ENCODE results near the gene PHF21B.

Gene PHF21B

GRCh38 chr22:45051419-45051818 lies 41.6 kb upstream of the PHF21B start:
- TF ChIP-seq, protein P1, sequence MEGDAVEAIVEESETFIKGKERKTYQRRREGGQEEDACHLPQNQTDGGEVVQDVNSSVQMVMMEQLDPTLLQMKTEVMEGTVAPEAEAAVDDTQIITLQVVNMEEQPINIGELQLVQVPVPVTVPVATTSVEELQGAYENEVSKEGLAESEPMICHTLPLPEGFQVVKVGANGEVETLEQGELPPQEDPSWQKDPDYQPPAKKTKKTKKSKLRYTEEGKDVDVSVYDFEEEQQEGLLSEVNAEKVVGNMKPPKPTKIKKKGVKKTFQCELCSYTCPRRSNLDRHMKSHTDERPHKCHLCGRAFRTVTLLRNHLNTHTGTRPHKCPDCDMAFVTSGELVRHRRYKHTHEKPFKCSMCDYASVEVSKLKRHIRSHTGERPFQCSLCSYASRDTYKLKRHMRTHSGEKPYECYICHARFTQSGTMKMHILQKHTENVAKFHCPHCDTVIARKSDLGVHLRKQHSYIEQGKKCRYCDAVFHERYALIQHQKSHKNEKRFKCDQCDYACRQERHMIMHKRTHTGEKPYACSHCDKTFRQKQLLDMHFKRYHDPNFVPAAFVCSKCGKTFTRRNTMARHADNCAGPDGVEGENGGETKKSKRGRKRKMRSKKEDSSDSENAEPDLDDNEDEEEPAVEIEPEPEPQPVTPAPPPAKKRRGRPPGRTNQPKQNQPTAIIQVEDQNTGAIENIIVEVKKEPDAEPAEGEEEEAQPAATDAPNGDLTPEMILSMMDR (IDR thresholded peaks at IDR 0.05; ENCODE audit: extremely low read depth, missing control alignments): no peak

DNA sequence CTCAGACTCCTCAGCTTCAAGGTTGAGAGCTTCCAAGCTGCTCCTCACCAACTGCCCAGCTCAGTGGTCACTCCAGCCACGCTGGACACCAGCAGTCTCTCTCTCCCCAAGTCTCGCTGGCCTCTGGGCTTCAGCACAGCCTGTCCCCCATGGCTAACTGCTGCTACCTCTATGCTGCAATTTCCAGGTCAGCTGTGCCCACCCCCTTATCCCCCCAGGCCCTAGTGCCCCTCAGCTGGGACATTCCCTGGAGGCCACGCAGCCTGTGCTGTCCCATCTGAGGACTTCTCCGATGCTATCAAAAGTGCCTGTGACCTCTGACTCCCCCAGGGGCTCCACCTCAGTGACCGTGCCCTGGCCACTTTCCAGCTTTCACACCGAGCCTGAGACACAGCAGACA lies 37.5 kb upstream of the PHF21B start:
- DNase-seq (ENCODE audit: low spot score): no peak
- TF ChIP-seq, protein P1 (IDR thresholded peaks at IDR 0.05; ENCODE audit: extremely low read depth, missing control alignments): no peak

More at GRCh38 chr22:45051419-45051818, 41.6 kb upstream of the PHF21B start:
- no peak for DNase-seq (ENCODE audit: low spot score)

DNA sequence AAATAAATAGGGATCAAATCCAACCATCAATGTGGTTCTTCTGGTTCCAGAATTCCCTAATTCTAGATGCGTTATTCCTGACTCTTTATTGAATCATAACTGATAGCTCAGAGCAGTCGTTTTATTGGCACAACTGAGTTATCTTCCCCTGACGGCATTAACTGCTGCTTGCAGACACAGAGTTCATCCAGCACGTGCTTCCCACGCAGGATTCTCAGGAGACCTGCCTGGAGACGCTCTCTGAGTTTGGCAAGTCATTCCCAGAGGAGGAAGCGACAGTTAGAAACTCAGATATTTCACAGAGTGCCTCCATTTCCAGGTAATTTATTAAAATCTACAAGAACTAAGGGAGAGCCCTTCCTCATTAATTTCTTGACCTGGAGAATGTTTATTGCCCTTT lies 35.4 kb upstream of the PHF21B start:
- TF ChIP-seq, protein P1 (IDR thresholded peaks at IDR 0.05; ENCODE audit: extremely low read depth, missing control alignments): no peak
- no peak for DNase-seq (ENCODE audit: low spot score)

DNA sequence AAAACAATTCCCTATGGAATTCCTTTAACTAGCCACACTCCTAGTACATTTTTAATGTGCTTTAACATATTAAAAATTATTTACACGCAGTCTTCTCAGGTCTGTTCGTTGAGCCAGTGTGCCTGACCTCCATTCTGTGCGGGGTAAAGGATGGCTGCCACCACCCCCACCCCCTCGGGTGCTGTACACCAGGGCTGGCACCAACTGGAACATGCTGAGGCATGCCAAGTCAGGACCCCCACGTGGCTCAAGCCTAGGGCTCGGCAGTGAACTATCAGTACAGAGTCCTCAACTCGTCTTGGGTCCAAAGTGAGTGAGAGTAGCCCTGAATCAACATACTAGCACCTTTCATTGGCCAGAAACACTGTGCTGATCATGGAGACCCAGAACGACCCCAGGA lies 32.5 kb upstream of the PHF21B start:
- TF ChIP-seq, protein P1 (IDR thresholded peaks at IDR 0.05; ENCODE audit: extremely low read depth, missing control alignments): no peak
- no peak for DNase-seq (ENCODE audit: low spot score)

DNA sequence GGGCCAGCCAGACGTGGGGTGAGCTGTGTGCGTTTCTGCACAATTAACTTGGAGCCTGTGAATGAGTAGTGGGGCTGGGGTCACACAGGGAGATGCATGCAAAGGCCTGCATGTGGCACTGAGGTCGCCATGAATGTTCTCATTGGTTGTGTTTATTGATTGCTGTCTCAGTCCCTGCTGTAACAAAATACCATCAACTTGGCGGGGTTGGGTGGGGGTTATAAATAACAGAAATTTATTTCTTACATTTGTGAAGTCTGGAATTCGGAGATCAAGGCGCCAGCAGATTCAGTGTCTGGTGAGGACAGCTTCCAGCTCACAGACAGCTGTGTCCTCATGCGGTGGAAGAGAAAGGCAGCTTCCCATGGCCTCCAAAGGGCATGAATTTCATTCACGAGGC lies 29.3 kb upstream of the PHF21B start:
- no peak for DNase-seq (ENCODE audit: low spot score)
- TF ChIP-seq, protein P1 (IDR thresholded peaks at IDR 0.05; ENCODE audit: extremely low read depth, missing control alignments): no peak

- TF ChIP-seq, protein P1 (IDR thresholded peaks at IDR 0.05; ENCODE audit: extremely low read depth, missing control alignments): no peak
- no peak for DNase-seq (ENCODE audit: low spot score)
Observed at GRCh38 chr22:45036154-45036553, 26.3 kb upstream of the PHF21B start.

GRCh38 chr22:45034821-45035220 lies 25.0 kb upstream of the PHF21B start:
- TF ChIP-seq, protein P1 (IDR thresholded peaks at IDR 0.05; ENCODE audit: extremely low read depth, missing control alignments): no peak
- DNase-seq (ENCODE audit: low spot score): no peak

Data from GM20000 (cell line).